Mesothelial cell of epicardium (in vitro differentiated cells): ENCODE measurements around the gene NTM. TPM values are rescaled to one million over a fixed set of nuclear protein-coding genes. Genes with fewer than 3 reads are reported as not detected.

Experiments
- DNase-seq, 2 experiments: peaks; one replicate each; pipeline ENCODE4 v3.0.0; 2021; ENCODE audit warnings: low spot score in 2 of 2; ENCODE audit not compliant: unreplicated experiment in 2 of 2
- H3K27ac Mint-ChIP-seq: 2 replicates; pipeline ENCODE4 v1.8.0; 2021; ENCODE audit warnings: mixed read lengths
- H3K27me3 Mint-ChIP-seq: 2 replicates; pipeline ENCODE4 v1.8.0; 2021; ENCODE audit warnings: low read depth, mixed read lengths
- H3K36me3 Mint-ChIP-seq: 2 replicates; pipeline ENCODE4 v1.8.0; 2021; ENCODE audit warnings: mixed read lengths
- H3K4me1 Mint-ChIP-seq: 2 replicates; pipeline ENCODE4 v1.8.0; 2021; ENCODE audit warnings: mixed read lengths
- H3K4me3 Mint-ChIP-seq: 2 replicates; pipeline ENCODE4 v1.8.0; 2021; ENCODE audit warnings: mild to moderate bottlenecking, moderate library complexity, mixed read lengths
- H3K9me3 Mint-ChIP-seq: 2 replicates; pipeline ENCODE4 v1.8.0; 2021; ENCODE audit warnings: mixed read lengths
- CTCF ChIP-seq: fragments of 200-600 bp; sonication (generic); IDR thresholded peaks from one replicate; pipeline ENCODE4 v1.5.0; 2021; ENCODE audit warnings: antibody characterized with exemption; ENCODE audit not compliant: unreplicated experiment
- total RNA-seq: library from RNA; stranded (reverse); gene quantifications from 3 replicates; pipeline ENCODE4 v1.2.1, GENCODE V29; 2021

NTM gene
- total RNA-seq, 1 donor from 2014 or later: 3.9 TPM

- no peak for TF ChIP-seq CTCF
- H3K27me3 Mint-ChIP-seq: peaks cover 75% of the 10 kb centered on the region
- DNase-seq: no peak
These were observed 352.7 kb downstream of the NTM start for GRCh38 chr11:131723088-131723487.

GRCh38 chr11:131724436-131724975, 354.1 kb downstream of the NTM start:
- no peak for DNase-seq
- H3K4me1 Mint-ChIP-seq: peaks cover 4% of the 10 kb centered on the region
- no peaks in the 10 kb centered on the region for H3K9me3 Mint-ChIP-seq
- no peak for TF ChIP-seq CTCF
- H3K4me3 Mint-ChIP-seq: no peak overlapping the region
- H3K27ac Mint-ChIP-seq: no peak overlapping the region
- H3K36me3 Mint-ChIP-seq: no peaks in the 10 kb centered on the region
- H3K27me3 Mint-ChIP-seq: peaks cover 69% of the 10 kb centered on the region

More at GRCh38 chr11:131723088-131723487, 352.7 kb downstream of the NTM start:
- H3K9me3 Mint-ChIP-seq: no peaks in the 10 kb centered on the region
- H3K4me1 Mint-ChIP-seq: peaks cover 4% of the 10 kb centered on the region
- H3K36me3 Mint-ChIP-seq: no peaks in the 10 kb centered on the region
- no peak overlapping the region for H3K4me3 Mint-ChIP-seq
- H3K27ac Mint-ChIP-seq: no peak overlapping the region

GRCh38 chr11:131734871-131735270, 364.5 kb downstream of the NTM start:
- no peak overlapping the region for H3K4me3 Mint-ChIP-seq
- H3K27ac Mint-ChIP-seq: no peak overlapping the region
- TF ChIP-seq CTCF: no peak
- no peak for DNase-seq
- peaks cover 85% of the 10 kb centered on the region for H3K27me3 Mint-ChIP-seq
- no peaks in the 10 kb centered on the region for H3K9me3 Mint-ChIP-seq
- H3K4me1 Mint-ChIP-seq: no peaks in the 10 kb centered on the region
- H3K36me3 Mint-ChIP-seq: no peaks in the 10 kb centered on the region

- Mint-ChIP-seq H3K27ac (no peak overlapping the region), H3K4me3 (no peak overlapping the region), H3K9me3 (no peaks in the 10 kb centered on the region), H3K27me3 (peaks cover 78% of the 10 kb centered on the region), H3K4me1 (no peaks in the 10 kb centered on the region), H3K36me3 (no peaks in the 10 kb centered on the region)
- no peak for TF ChIP-seq CTCF
- DNase-seq: no peak
These were observed 366.9 kb downstream of the NTM start for GRCh38 chr11:131737357-131737756.

DNA sequence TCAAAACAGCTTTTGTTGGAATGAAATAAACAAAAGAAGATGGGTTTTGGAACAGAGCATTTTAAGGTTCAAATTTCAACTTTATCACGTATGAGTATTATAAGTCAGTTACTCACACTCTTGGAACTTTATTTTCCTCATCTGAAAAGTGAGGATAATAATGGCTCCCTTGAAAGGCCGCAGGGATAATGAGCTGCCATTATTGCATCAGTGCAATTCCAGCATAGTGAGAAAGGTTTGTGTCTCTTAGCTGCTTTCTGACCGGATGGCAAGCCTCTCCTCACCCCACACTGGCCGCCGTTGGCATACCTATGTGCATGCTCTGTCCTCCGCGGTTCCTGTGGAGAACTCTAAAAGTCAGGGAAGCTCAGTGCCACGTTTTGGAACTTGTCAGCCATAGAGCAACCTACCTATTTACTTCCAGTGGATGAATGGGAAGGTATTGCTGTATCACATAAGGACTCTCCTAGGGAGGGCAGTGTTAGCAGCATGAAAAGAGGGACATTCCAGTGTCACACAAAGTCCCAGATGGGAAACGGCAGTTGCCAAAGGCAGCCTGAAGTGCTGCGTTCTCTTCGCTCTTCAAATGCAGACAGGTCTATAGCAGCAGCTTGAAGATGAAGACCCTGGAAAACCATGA, 368.9 kb downstream of the NTM start:
- no peak overlapping the region for H3K4me3 Mint-ChIP-seq
- no peaks in the 10 kb centered on the region for H3K9me3 Mint-ChIP-seq
- H3K4me1 Mint-ChIP-seq: no peaks in the 10 kb centered on the region
- no peak for TF ChIP-seq CTCF
- no peaks in the 10 kb centered on the region for H3K36me3 Mint-ChIP-seq
- no peak overlapping the region for H3K27ac Mint-ChIP-seq
- peaks cover 84% of the 10 kb centered on the region for H3K27me3 Mint-ChIP-seq
- DNase-seq: no peak

GRCh38 chr11:131744847-131745246, 374.4 kb downstream of the NTM start:
- H3K36me3 Mint-ChIP-seq: no peaks in the 10 kb centered on the region
- no peaks in the 10 kb centered on the region for H3K4me1 Mint-ChIP-seq
- H3K4me3 Mint-ChIP-seq: no peak overlapping the region
- H3K27me3 Mint-ChIP-seq: peaks cover 78% of the 10 kb centered on the region
- no peak overlapping the region for H3K27ac Mint-ChIP-seq
- no peak for DNase-seq
- TF ChIP-seq CTCF: no peak
- no peaks in the 10 kb centered on the region for H3K9me3 Mint-ChIP-seq
